Suprapubic skin (tissue), 4 donors: Measurements from ENCODE around the gene TMEM178B. TPM values are rescaled to one million over a fixed set of nuclear protein-coding genes. Genes with fewer than 3 reads are reported as not detected.

Source experiments
- DNase-seq, 2 donors: peaks; one replicate each; pipeline ENCODE4 v3.0.0-alpha.2; 2019; ENCODE audit warnings: low spot score in 2 of 2
- H3K27ac ChIP-seq: fragments of 200-600 bp; sonication (generic); one replicate; pipeline ENCODE4 v1.5.1; 2019
- H3K27me3 ChIP-seq: fragments of 200-600 bp; sonication (generic); one replicate; pipeline ENCODE4 v1.5.1; 2019
- H3K36me3 ChIP-seq: fragments of 200-600 bp; sonication (generic); one replicate; pipeline ENCODE4 v1.5.1; 2019
- H3K4me1 ChIP-seq: fragments of 200-600 bp; sonication (generic); one replicate; pipeline ENCODE4 v1.5.1; 2019
- H3K4me3 ChIP-seq: fragments of 200-600 bp; sonication (generic); one replicate; pipeline ENCODE4 v1.5.1; 2019; ENCODE audit warnings: mild to moderate bottlenecking
- H3K9me3 ChIP-seq: fragments of 200-600 bp; sonication (generic); one replicate; pipeline ENCODE4 v1.5.1; 2019
- EP300 ChIP-seq: sonication (generic); formaldehyde crosslinking; IDR thresholded peaks from one replicate; pipeline ENCODE4 v1.6.1; 2017; ENCODE audit warnings: antibody characterized with exemption
- POLR2A ChIP-seq, 2 donors: fragments of 450-650 bp; IDR thresholded peaks; one replicate each; pipeline ENCODE4 v1.6.1; 2017; ENCODE audit warnings: antibody characterized with exemption in 2 of 2, mild to moderate bottlenecking in 2 of 2, moderate library complexity in 2 of 2
- POLR2AphosphoS5 ChIP-seq, 3 donors: sonication (generic); formaldehyde crosslinking; IDR thresholded peaks; one replicate each; pipeline ENCODE4 v1.6.1; 2017; ENCODE audit warnings: antibody characterized with exemption in 3 of 3
- WGBS: methylation state at CpG from one replicate; pipeline ENCODE4 v1.1.5; 2018; 5-methylcytosine and 5-hydroxymethylcytosine counted together
- total RNA-seq, 4 donors: library from RNA; depleted of rRNA; stranded (reverse); fragments of >200 nt; gene quantifications; one replicate each; pipeline ENCODE4 v1.1.0, GENCODE V29; 2016
- TF ChIP-seq, protein P1 (sequence below), 2 donors: fragments of 200-600 bp in 1 of 2; fragments of 450-650 bp in 1 of 2; sonication (generic) in 1 of 2; IDR thresholded peaks; one replicate each; pipeline ENCODE4 v1.5.1; 2016 to 2019; ENCODE audit warnings: antibody characterized with exemption in 2 of 2, mild to moderate bottlenecking in 1 of 2, moderate library complexity in 1 of 2

Gene TMEM178B
- total RNA-seq, 4 donors from 2014 or later, result 0.34 to 1.6 (median 0.72) TPM

DNA sequence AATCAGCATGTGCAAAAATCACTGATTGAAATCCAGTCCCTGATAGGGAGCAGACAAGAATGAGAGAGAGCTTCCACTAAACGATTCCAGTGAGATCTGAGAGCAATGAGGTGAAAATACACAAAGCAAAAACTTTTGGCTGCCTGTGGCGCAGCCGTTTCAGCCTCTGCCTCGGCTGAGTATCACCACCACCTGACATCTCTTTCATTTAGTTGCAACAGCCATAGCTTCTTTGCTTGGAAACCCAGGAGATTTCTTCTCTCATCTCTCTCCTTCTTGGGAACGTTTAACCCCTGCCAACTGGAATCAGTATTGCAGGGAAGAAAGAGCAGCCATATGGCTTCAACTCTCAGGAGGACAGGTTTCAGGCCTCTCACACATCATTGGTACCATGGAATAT is 240.0 kb downstream of the TMEM178B start:
- Histone ChIP-seq H3K4me3 (no peak overlapping the region), H3K9me3 (no peaks in the 10 kb centered on the region), H3K36me3 (no peaks in the 10 kb centered on the region), H3K4me1 (no peaks in the 10 kb centered on the region), H3K27me3 (no peaks in the 10 kb centered on the region), H3K27ac (no peak overlapping the region)
- TF ChIP-seq, protein P1, sequence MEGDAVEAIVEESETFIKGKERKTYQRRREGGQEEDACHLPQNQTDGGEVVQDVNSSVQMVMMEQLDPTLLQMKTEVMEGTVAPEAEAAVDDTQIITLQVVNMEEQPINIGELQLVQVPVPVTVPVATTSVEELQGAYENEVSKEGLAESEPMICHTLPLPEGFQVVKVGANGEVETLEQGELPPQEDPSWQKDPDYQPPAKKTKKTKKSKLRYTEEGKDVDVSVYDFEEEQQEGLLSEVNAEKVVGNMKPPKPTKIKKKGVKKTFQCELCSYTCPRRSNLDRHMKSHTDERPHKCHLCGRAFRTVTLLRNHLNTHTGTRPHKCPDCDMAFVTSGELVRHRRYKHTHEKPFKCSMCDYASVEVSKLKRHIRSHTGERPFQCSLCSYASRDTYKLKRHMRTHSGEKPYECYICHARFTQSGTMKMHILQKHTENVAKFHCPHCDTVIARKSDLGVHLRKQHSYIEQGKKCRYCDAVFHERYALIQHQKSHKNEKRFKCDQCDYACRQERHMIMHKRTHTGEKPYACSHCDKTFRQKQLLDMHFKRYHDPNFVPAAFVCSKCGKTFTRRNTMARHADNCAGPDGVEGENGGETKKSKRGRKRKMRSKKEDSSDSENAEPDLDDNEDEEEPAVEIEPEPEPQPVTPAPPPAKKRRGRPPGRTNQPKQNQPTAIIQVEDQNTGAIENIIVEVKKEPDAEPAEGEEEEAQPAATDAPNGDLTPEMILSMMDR (IDR thresholded peaks at IDR 0.05), result no peak
- TF ChIP-seq EP300, result no peak
- no peak for TF ChIP-seq POLR2A (IDR thresholded peaks at IDR 0.05)
- no peak for TF ChIP-seq POLR2AphosphoS5 (IDR thresholded peaks at IDR 0.05)
- WGBS, result 76% methylated on average over 5 of the region's 5 CpGs
- no peak for DNase-seq

DNA sequence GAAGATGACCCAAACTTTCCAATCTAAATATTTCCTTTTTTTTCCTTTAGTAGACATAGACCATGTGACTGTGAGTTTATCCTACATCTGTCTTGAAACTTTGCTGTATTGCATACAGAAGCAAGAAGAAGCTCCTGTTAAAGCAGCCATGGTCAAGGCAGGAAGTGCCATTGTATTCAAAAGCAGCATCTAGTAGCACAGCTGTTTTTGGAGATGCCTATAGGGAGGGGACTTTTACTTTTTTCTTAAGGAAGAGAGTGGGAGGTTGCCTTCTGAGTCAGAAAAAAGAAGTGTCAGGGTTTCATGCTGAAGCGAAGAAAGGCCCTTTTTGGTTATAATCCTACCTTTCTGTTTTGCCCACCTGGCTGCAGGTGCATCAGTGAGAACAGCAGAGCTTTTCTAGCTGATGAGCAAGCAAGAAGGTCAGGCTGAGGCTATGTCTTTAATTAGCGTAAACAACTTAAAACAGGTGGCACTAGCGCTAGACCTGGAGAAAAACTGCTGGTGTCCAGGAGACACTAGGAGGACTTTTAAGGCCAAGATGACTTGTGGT is 243.2 kb downstream of the TMEM178B start:
- 91% methylated on average over 3 of the region's 3 CpGs for WGBS
- H3K4me3 ChIP-seq, result no peak overlapping the region
- TF ChIP-seq POLR2AphosphoS5 (IDR thresholded peaks at IDR 0.05), result no peak
- no peak for TF ChIP-seq EP300
- TF ChIP-seq POLR2A (IDR thresholded peaks at IDR 0.05), result no peak
- TF ChIP-seq, protein P1 (IDR thresholded peaks at IDR 0.05), result no peak
- no peak overlapping the region for H3K27ac ChIP-seq
- H3K27me3 ChIP-seq, result no peaks in the 10 kb centered on the region
- no peak for DNase-seq
- H3K36me3 ChIP-seq, result no peaks in the 10 kb centered on the region
- no peaks in the 10 kb centered on the region for H3K4me1 ChIP-seq
- H3K9me3 ChIP-seq, result no peaks in the 10 kb centered on the region

DNA sequence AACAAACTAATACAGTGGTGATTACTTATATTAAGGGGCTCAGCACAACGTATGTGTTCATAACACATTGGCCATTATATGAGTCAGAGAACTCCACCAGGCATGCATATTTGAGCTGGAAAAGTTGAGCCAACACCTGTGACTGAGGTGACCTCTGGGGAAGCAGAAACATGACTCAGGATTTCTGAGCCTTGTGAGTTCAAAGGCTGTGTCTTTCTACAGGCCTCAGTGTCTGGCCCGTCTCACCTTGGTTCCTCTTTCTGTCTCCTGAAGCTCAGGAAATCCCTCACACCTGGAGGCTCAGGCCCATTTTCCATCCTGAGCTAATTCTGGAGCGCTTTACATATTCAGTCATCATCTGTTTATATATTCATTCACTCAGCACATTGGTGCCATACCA is 246.4 kb downstream of the TMEM178B start:
- no peak for DNase-seq
- Histone ChIP-seq H3K9me3 (no peaks in the 10 kb centered on the region), H3K27ac (no peak overlapping the region), H3K4me3 (no peak overlapping the region), H3K27me3 (no peaks in the 10 kb centered on the region), H3K4me1 (no peaks in the 10 kb centered on the region), H3K36me3 (no peaks in the 10 kb centered on the region)
- 89% methylated on average over 3 of the region's 3 CpGs for WGBS
- no peak for TF ChIP-seq POLR2A (IDR thresholded peaks at IDR 0.05)
- no peak for TF ChIP-seq POLR2AphosphoS5 (IDR thresholded peaks at IDR 0.05)
- TF ChIP-seq, protein P1 (IDR thresholded peaks at IDR 0.05), result no peak
- TF ChIP-seq EP300, result no peak

DNA sequence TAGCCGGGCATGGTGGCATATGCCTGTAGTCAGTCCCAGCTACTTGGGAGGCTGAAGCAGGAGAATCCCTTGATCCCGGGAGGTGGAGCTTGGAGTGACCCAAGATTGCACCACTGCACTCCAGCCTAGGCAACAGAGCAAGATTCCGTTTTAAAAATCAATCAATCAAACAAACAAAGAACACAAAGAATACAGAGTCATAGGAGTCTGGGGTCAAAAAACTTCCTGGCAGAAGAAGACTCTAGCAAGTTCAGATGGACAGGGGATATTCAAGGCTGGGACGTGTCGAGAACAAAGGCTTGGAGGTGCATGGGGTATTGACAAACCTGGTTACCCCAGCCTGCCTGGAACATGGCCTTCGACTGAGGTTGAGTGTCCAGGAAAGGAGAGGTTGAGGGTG is 248.5 kb downstream of the TMEM178B start:
- no peaks in the 10 kb centered on the region for H3K27me3 ChIP-seq
- no peak for DNase-seq
- no peaks in the 10 kb centered on the region for H3K36me3 ChIP-seq
- H3K9me3 ChIP-seq, result no peaks in the 10 kb centered on the region
- no peak overlapping the region for H3K4me3 ChIP-seq
- WGBS, result 89% methylated on average over 6 of the region's 6 CpGs
- H3K4me1 ChIP-seq, result no peaks in the 10 kb centered on the region
- TF ChIP-seq POLR2AphosphoS5 (IDR thresholded peaks at IDR 0.05) (no peak), EP300 (no peak), POLR2A (IDR thresholded peaks at IDR 0.05) (no peak)
- TF ChIP-seq, protein P1 (IDR thresholded peaks at IDR 0.05), result no peak
- H3K27ac ChIP-seq, result no peak overlapping the region

DNA sequence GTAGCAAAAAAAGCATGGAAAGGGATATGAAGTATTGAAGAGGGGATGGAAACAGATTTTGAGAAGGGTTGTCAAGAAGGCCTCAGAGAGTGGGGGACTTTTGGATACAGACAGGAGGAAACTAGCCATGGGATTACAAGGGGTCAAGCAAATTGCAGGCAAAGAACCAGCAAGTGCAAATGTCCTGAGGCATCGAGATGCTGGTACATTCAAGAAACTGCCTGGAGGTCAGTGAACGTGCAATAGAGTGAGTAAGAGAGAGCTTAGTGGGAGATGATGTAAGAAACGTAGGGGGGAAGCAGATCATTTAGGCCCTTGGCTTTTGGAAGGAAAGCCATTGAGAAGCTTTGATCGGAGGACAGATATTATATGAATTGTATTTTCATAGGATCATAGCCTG is 250.0 kb downstream of the TMEM178B start:
- Histone ChIP-seq H3K36me3 (no peaks in the 10 kb centered on the region), H3K4me3 (no peak overlapping the region), H3K4me1 (no peaks in the 10 kb centered on the region), H3K9me3 (no peaks in the 10 kb centered on the region), H3K27me3 (no peaks in the 10 kb centered on the region), H3K27ac (no peak overlapping the region)
- DNase-seq, result no peak
- no peak for TF ChIP-seq POLR2A (IDR thresholded peaks at IDR 0.05)
- WGBS, result 78% methylated on average over 4 of the region's 4 CpGs

DNA sequence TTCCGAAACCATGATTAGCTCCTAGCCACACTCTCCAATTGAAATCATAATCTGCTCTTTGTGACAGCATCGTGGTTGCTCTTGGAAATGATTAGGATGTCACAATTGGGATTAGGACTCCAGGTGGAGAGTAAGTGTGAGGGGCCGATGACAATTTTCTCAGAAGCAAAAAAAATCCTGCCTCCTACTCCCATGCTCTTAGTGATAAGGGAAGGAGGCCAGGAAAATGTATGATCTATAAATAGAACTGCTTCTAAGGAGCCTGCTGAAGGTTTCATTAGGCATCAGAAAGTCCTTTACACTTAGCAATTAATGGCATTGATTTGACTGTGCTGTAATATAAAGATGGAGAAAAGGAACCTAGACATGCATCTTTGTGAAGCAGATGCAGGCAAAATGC is 251.0 kb downstream of the TMEM178B start:
- no peak for DNase-seq
- Histone ChIP-seq H3K27ac (no peak overlapping the region), H3K9me3 (no peaks in the 10 kb centered on the region), H3K4me3 (no peak overlapping the region), H3K27me3 (no peaks in the 10 kb centered on the region), H3K4me1 (no peaks in the 10 kb centered on the region), H3K36me3 (no peaks in the 10 kb centered on the region)
- TF ChIP-seq POLR2A (IDR thresholded peaks at IDR 0.05) (no peak), EP300 (no peak), POLR2AphosphoS5 (IDR thresholded peaks at IDR 0.05) (no peak)
- TF ChIP-seq, protein P1 (IDR thresholded peaks at IDR 0.05), result no peak
- 68% methylated on average over 3 of the region's 3 CpGs for WGBS
